ENCODE results near the gene SUN2. TPM values are rescaled to one million over a fixed set of nuclear protein-coding genes. Genes with fewer than 3 reads are reported as not detected.

The SUN2 gene
- total RNA-seq, 1 experiment from 2014 or later: 66.3 TPM

GRCh38 chr22:38783095-38783615 is 27.4 kb upstream of the SUN2 start:
- Mint-ChIP-seq H3K36me3 (ENCODE audit: insufficient read depth, unreplicated experiment) (peaks cover 6% of the 10 kb centered on the region), H3K27ac (ENCODE audit: unreplicated experiment) (no peak overlapping the region), H3K27me3 (ENCODE audit: unreplicated experiment) (no peaks in the 10 kb centered on the region), H3K4me1 (ENCODE audit: low read depth, unreplicated experiment) (no peaks in the 10 kb centered on the region), H3K4me3 (ENCODE audit: low read depth, unreplicated experiment) (no peak overlapping the region), H3K9me3 (ENCODE audit: low read depth, unreplicated experiment) (no peaks in the 10 kb centered on the region)
- no peak for DNase-seq
- CTCF ChIA-PET: interaction anchor here (0.7 to 0.8 kb wide), 2 partner anchors 34 to 166 kb away, joined by 3 to 4 read pairs; no protein-coding TSS in a partner anchor
- intact Hi-C loops (cut with micrococcal nuclease; ENCODE audit: unreplicated experiment): no loop called here
- TF ChIP-seq, protein P1, sequence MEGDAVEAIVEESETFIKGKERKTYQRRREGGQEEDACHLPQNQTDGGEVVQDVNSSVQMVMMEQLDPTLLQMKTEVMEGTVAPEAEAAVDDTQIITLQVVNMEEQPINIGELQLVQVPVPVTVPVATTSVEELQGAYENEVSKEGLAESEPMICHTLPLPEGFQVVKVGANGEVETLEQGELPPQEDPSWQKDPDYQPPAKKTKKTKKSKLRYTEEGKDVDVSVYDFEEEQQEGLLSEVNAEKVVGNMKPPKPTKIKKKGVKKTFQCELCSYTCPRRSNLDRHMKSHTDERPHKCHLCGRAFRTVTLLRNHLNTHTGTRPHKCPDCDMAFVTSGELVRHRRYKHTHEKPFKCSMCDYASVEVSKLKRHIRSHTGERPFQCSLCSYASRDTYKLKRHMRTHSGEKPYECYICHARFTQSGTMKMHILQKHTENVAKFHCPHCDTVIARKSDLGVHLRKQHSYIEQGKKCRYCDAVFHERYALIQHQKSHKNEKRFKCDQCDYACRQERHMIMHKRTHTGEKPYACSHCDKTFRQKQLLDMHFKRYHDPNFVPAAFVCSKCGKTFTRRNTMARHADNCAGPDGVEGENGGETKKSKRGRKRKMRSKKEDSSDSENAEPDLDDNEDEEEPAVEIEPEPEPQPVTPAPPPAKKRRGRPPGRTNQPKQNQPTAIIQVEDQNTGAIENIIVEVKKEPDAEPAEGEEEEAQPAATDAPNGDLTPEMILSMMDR (IDR thresholded peaks at IDR 0.05; ENCODE audit: unreplicated experiment): no peak
- no TSS peak for BruUV-seq (replicated peaks)

DNA sequence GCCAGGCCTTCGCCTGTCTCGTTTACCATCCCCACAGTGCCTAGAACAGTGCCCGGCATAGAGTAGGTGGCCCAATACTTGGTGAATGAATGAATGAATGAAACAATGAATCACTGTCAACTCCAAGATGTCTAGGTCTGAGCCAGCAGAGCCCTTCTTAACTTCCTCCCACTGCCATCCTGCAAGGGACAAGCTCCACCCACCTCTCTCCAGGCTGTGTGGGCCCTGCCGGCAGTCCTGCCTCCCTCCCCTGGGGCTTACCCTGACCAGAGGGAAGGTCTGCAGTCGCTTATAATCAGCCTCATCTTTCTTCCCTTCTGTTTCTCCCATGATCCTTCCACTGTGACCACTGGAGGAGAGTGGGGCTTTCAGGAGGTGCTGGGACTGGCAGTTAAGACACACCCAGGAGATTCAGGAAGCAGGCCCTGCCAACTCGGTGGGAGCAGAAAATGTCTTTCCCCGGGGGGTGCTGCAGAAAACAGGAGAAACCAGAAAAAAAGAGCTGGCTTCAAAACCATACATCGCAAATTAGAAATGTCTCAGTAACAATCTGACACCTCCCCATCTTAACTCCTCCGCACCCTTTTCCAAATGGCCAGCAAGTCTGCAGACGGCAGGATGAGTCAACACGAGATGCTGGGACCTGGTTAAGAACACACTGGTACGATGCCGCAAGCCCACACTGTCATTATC is 26.8 kb upstream of the SUN2 start:
- intact Hi-C loops (cut with micrococcal nuclease; ENCODE audit: unreplicated experiment): no loop called here
- BruUV-seq (replicated peaks): no TSS peak
- Mint-ChIP-seq H3K27me3 (ENCODE audit: unreplicated experiment) (no peaks in the 10 kb centered on the region), H3K36me3 (ENCODE audit: insufficient read depth, unreplicated experiment) (peaks cover 6% of the 10 kb centered on the region), H3K27ac (ENCODE audit: unreplicated experiment) (no peak overlapping the region), H3K4me3 (ENCODE audit: low read depth, unreplicated experiment) (no peak overlapping the region), H3K4me1 (ENCODE audit: low read depth, unreplicated experiment) (no peaks in the 10 kb centered on the region), H3K9me3 (ENCODE audit: low read depth, unreplicated experiment) (no peaks in the 10 kb centered on the region)
- no peak for DNase-seq
- TF ChIP-seq, protein P1 (IDR thresholded peaks at IDR 0.05; ENCODE audit: unreplicated experiment): no peak
- CTCF ChIA-PET: interaction anchor here (0.6 to 0.8 kb wide), 2 partner anchors 16 to 35 kb away, joined by 3 read pairs; no protein-coding TSS in a partner anchor

DNA sequence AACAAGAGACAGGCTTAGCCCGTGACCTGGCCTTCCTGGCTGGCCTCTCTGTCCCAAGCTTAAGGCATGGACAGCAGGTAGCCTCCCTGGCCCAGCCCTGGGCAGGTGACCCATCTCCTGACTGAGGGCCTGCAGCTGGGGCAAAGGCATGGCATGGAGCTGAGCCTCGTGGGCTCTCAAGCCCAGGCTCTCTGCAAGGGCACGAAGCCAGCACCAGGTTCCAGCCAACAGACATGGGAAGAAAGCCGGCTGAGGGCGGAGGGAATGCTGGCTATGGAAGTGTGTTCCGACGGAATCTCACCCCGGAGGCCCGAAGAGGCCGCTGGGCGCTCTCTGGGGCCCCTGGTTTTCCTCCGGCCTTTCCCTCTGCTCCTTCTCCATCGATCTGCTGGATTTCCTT is 25.2 kb upstream of the SUN2 start:
- Mint-ChIP-seq H3K4me1 (ENCODE audit: low read depth, unreplicated experiment) (no peaks in the 10 kb centered on the region), H3K27ac (ENCODE audit: unreplicated experiment) (no peak overlapping the region), H3K4me3 (ENCODE audit: low read depth, unreplicated experiment) (no peak overlapping the region), H3K27me3 (ENCODE audit: unreplicated experiment) (no peaks in the 10 kb centered on the region), H3K9me3 (ENCODE audit: low read depth, unreplicated experiment) (no peaks in the 10 kb centered on the region), H3K36me3 (ENCODE audit: insufficient read depth, unreplicated experiment) (peaks cover 6% of the 10 kb centered on the region)
- intact Hi-C loops (cut with micrococcal nuclease; ENCODE audit: unreplicated experiment): no loop called here
- CTCF ChIA-PET: no interaction called here
- TF ChIP-seq, protein P1 (IDR thresholded peaks at IDR 0.05; ENCODE audit: unreplicated experiment): no peak
- BruUV-seq (replicated peaks): no TSS peak
- DNase-seq: no peak

DNA sequence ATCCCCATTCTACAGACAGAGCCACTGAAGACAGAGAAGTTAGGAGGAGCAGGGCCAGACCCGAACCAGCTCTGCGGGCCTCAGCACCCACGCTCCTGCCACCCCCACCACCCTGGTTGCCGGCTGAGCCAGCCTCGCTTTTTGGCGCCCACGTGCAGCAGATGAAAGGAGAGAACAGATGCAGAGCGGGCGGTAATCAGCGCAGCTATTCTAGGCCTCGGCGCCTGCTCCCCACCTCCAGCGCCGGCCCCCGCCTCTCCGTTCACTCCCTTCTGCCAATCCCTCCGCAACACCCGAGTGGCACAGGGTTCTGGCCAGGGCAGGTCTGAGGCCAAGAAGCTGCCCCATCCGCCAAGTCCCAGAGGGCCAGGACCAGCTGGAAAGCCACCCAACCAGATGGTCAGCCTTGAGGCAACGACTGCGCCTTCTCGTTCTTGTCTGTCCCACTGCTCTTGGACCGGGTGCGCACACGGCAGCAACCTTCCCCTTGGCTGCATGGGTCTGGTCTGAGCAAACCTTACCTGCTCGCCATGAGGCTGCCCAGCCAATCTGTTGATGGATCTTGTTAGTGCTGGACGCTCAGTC is 21.4 kb upstream of the SUN2 start:
- Mint-ChIP-seq H3K27me3 (ENCODE audit: unreplicated experiment) (no peaks in the 10 kb centered on the region), H3K4me3 (ENCODE audit: low read depth, unreplicated experiment) (no peak overlapping the region), H3K9me3 (ENCODE audit: low read depth, unreplicated experiment) (no peaks in the 10 kb centered on the region), H3K27ac (ENCODE audit: unreplicated experiment) (no peak overlapping the region), H3K4me1 (ENCODE audit: low read depth, unreplicated experiment) (no peaks in the 10 kb centered on the region), H3K36me3 (ENCODE audit: insufficient read depth, unreplicated experiment) (no peaks in the 10 kb centered on the region)
- BruUV-seq (replicated peaks): no TSS peak
- intact Hi-C loops (cut with micrococcal nuclease; ENCODE audit: unreplicated experiment): no loop called here
- CTCF ChIA-PET: no interaction called here
- TF ChIP-seq, protein P1 (IDR thresholded peaks at IDR 0.05; ENCODE audit: unreplicated experiment): no peak
- no peak for DNase-seq

All from Calu3 (cell line).